ENCODE measurements around the gene CES1.
"Not testable (repeated sequence)": the region's sequence is repeated elsewhere in the genome, so short reads cannot be mapped to it uniquely, and the experiment has no call there.

CES1 gene

GRCh38 chr16:55760310-55761001, 72.4 kb downstream of the CES1 start:
- no peak for DNase-seq (ENCODE audit: extremely low spot score)

DNA sequence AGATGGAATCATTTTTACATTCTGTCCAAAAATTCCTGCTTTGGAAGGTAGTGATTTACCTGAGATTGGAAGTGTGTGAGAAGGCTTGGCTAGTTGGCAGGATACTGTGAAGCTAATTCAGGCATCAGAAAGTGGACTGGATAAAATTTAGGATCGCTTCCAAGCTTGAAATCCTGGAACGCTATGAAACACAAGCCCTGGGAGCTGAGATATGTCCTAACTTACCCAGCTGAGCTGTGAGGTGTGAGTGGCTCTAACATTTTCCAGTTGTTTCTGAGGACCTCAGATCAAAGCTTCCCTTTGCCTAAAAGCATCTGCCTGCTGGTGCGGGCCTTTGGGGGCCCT, 73.0 kb downstream of the CES1 start:
- DNase-seq (ENCODE audit: extremely low spot score); POLR2A ChIA-PET: not testable (repeated sequence)
- CTCF ChIA-PET, result interaction anchor here (0.8 to 1.5 kb wide), 3 partner anchors 18 to 69 kb away, joined by 3 to 4 read pairs (median 4); no protein-coding TSS in a partner anchor

More at GRCh38 chr16:55760310-55761001, 72.4 kb downstream of the CES1 start:
- TF ChIP-seq CTCF (IDR thresholded peaks at IDR 0.05; ENCODE audit: control extremely low read depth, extremely low read depth, low read depth, missing control alignments), result no peak
- CTCF ChIA-PET, result interaction anchor here (0.8 to 1.5 kb wide), 3 partner anchors 18 to 68 kb away, joined by 3 to 4 read pairs (median 4); no protein-coding TSS in a partner anchor
- POLR2A ChIA-PET, result no interaction called here

DNA sequence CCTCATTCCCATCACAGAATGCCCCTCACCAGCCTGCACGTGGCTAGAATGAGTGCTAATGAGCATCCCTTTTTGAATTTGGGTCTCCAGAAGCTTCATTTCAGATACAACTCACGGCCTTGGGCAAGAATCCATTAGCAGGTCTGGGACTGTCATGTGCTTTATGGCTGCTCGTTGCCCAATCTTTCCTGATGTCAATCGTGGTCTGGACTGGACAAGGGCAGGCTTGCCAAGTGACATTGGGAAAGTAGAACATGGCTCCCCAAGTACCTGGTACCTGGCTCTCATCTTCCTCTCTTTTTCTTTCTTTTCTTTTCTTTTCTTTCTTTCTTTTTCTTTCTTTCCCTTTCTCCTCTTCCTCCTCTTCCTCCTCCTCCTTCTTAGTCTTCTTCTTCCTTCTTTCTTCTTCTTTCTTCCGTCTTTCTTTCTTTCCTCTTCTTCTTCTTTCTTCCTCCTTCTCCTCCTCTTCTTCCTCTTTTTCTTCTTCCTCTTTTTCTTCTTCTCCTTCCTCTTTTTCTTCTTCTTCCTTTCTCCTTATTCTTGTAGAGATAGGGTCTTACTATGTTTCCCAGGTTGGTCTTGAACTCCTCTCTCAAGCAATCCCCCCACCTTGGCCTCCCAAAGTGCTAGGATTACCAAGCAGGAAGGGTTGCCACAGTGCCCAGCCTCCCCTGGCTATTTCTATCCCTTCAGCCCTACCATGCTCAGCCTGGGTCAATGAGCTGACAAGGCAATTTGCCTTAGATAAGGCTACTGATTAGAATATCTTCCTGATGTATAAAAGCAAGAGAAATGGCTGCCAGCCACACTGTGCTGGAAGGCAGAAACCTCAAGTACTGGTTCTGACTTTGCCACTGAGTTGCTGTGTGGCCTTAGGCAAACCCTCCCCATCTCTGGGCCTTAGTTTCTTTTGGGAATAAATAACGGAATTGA, 75.0 kb downstream of the CES1 start:
- POLR2A ChIA-PET; CTCF ChIA-PET; DNase-seq (ENCODE audit: extremely low spot score): not testable (repeated sequence)

DNA sequence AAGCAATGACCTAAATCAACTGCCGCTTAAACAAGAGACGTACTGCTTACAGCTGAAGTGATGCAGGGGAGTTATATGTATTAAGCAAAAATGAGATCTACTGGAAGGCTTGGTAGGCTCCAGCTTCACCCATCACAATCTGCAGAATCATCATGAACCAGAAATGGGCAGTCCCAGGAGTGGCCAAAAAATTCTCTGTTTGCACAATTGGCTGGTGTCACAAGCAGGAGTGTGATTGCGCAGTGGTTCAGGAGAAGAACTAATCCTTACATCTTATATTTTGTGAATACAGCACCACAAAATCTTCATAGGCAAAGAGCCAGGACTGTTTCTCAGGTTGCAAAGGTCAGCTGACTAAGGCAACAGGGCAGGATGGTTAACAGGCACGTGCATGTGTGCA, 75.9 kb downstream of the CES1 start:
- DNase-seq (ENCODE audit: extremely low spot score), result no peak
- ChIA-PET POLR2A (no interaction called here), CTCF (no interaction called here)
- no peak for TF ChIP-seq CTCF (IDR thresholded peaks at IDR 0.05; ENCODE audit: control extremely low read depth, extremely low read depth, low read depth, missing control alignments)

- no peak for TF ChIP-seq CTCF (IDR thresholded peaks at IDR 0.05; ENCODE audit: control extremely low read depth, extremely low read depth, low read depth, missing control alignments)
- ChIA-PET CTCF (interaction anchor here (1.0 to 1.5 kb wide), 3 partner anchors 45 to 564 kb away, joined by 3 to 4 read pairs (median 3); no protein-coding TSS in a partner anchor), POLR2A (no interaction called here)
- no peak for DNase-seq (ENCODE audit: extremely low spot score)
Measured at GRCh38 chr16:55754056-55754455, 78.8 kb downstream of the CES1 start.

DNA sequence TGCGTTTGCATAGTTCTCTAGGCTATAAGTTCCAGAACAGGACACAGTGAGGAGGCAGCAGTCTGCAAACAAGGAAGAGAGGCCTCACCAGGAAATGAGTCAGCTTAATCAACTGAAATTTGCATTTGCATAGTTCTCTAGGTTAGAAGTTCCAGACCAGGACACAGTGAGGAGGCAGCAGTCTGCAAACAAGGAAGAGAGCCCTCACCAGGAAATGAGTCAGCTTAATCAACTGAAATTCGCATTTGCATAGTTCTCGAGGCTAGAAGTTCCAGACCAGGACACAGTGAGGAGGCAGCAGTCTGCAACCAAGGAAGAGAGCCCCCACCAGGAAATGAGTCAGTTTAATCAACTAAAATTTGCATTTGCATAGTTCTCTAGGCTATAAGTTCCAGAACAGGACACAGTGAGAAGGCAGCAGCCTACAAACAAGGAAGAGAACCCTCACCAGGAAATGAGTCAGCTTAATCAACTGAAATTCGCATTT, 79.7 kb downstream of the CES1 start:
- CTCF ChIA-PET, result interaction anchor here (1.5 kb wide), 1 partner anchor 565 kb away, joined by 3 read pairs; no protein-coding TSS in a partner anchor
- DNase-seq (ENCODE audit: extremely low spot score); POLR2A ChIA-PET: not testable (repeated sequence)
